ENCODE results near the gene SCARF2.

- TF ChIP-seq CTCF (IDR thresholded peaks at IDR 0.05) (no peak), POLR2A (IDR thresholded peaks at IDR 0.05) (no peak), EP300 (IDR thresholded peaks at IDR 0.05) (no peak)
These were observed 727 bp upstream of the SCARF2 start for GRCh38 chr22:20438427-20438677.

Measured in tibial nerve (tissue), 4 donors.